ENCODE results near the gene KCNQ2.

- TF ChIP-seq, protein P1, sequence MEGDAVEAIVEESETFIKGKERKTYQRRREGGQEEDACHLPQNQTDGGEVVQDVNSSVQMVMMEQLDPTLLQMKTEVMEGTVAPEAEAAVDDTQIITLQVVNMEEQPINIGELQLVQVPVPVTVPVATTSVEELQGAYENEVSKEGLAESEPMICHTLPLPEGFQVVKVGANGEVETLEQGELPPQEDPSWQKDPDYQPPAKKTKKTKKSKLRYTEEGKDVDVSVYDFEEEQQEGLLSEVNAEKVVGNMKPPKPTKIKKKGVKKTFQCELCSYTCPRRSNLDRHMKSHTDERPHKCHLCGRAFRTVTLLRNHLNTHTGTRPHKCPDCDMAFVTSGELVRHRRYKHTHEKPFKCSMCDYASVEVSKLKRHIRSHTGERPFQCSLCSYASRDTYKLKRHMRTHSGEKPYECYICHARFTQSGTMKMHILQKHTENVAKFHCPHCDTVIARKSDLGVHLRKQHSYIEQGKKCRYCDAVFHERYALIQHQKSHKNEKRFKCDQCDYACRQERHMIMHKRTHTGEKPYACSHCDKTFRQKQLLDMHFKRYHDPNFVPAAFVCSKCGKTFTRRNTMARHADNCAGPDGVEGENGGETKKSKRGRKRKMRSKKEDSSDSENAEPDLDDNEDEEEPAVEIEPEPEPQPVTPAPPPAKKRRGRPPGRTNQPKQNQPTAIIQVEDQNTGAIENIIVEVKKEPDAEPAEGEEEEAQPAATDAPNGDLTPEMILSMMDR (IDR thresholded peaks at IDR 0.05; ENCODE audit: low read depth, low read length), result no peak
- TF ChIP-seq EZH2phosphoT487 (IDR thresholded peaks at IDR 0.05; ENCODE audit: low read depth), result no peak
Observed at GRCh38 chr20:63378626-63379025, 93.8 kb downstream of the KCNQ2 start.

Data from OCI-LY3 (cell line).